GM20000 (cell line): ENCODE results near the gene MTRF1L.
A peak's percentile ranks its signal among the peaks of the same experiment; 100 is the strongest.

Experiments
- DNase-seq: peaks from one replicate; pipeline ENCODE4 v3.0.0; 2012; ENCODE audit warnings: low spot score
- CTCF ChIP-seq: IDR thresholded peaks from 2 replicates; pipeline ENCODE4 v1.5.1; 2012; ENCODE audit warnings: mild to moderate bottlenecking, control low read depth; ENCODE audit errors: extremely low read depth, missing control alignments

Gene MTRF1L

GRCh38 chr6:153038378-153039057 is 36.0 kb upstream of the MTRF1L start:
- DNase-seq = no peak
- TF ChIP-seq CTCF = no peak

- no peak for DNase-seq
- TF ChIP-seq CTCF = no peak
Observed at GRCh38 chr6:153034139-153034538, 31.6 kb upstream of the MTRF1L start.

- peak; percentile 4 for DNase-seq
Observed at GRCh38 chr6:153032255-153032882, 29.9 kb upstream of the MTRF1L start.

GRCh38 chr6:153031335-153031955 is 28.9 kb upstream of the MTRF1L start:
- TF ChIP-seq CTCF = no peak
- no peak for DNase-seq

More at GRCh38 chr6:153032255-153032882, 29.9 kb upstream of the MTRF1L start:
- no peak for TF ChIP-seq CTCF

- no peak for TF ChIP-seq CTCF
- DNase-seq = no peak
Observed at GRCh38 chr6:153028963-153029362, 26.5 kb upstream of the MTRF1L start.

- TF ChIP-seq CTCF = no peak
- DNase-seq = no peak
Observed at GRCh38 chr6:153028286-153028685, 25.8 kb upstream of the MTRF1L start.

GRCh38 chr6:153027480-153027879 is 25.0 kb upstream of the MTRF1L start:
- TF ChIP-seq CTCF = no peak
- no peak for DNase-seq
